RWPE2 (cell line): Measurements from ENCODE around the gene ACSBG1.

Experiments
- ATAC-seq: fragments of 200-7000 bp; cut with Tn5 transposase; 3 replicates; pipeline ENCODE4 v1.9.1; 2021; ENCODE audit warnings: low read depth
- DNase-seq: peaks from one replicate; pipeline ENCODE4 v3.0.0-alpha.2; 2020; ENCODE audit warnings: low spot score
- H3K27ac ChIP-seq: fragments of 450-650 bp; 2 replicates; pipeline ENCODE4 v1.5.1; 2017; ENCODE audit warnings: mild to moderate bottlenecking; ENCODE audit not compliant: poor library complexity, severe bottlenecking
- H3K27me3 ChIP-seq: fragments of 250-450 bp; sonication (Bioruptor Pico); 2 replicates; pipeline ENCODE4 v1.5.1; 2021; ENCODE audit warnings: mild to moderate bottlenecking, moderate library complexity; ENCODE audit not compliant: insufficient read depth, poor library complexity, severe bottlenecking
- H3K36me3 ChIP-seq: fragments of 250-450 bp; sonication (Bioruptor Pico); 2 replicates; pipeline ENCODE4 v1.5.1; 2020; ENCODE audit warnings: low read depth, mild to moderate bottlenecking, moderate library complexity
- H3K4me1 ChIP-seq: fragments of 250-450 bp; sonication (Bioruptor Pico); 2 replicates; pipeline ENCODE4 v1.5.1; 2021; ENCODE audit warnings: mild to moderate bottlenecking, moderate library complexity; ENCODE audit not compliant: insufficient read depth, poor library complexity, severe bottlenecking
- H3K4me3 ChIP-seq: fragments of 250-450 bp; sonication (Bioruptor Pico); 2 replicates; pipeline ENCODE4 v1.5.1; 2021; ENCODE audit warnings: mild to moderate bottlenecking, moderate library complexity; ENCODE audit not compliant: severe bottlenecking
- H3K9me3 ChIP-seq: fragments of 250-450 bp; sonication (Bioruptor Pico); 2 replicates; pipeline ENCODE4 v1.5.1; 2021; ENCODE audit warnings: mild to moderate bottlenecking, moderate library complexity; ENCODE audit not compliant: severe bottlenecking
- CTCF ChIP-seq: fragments of 450-650 bp; IDR thresholded peaks from one replicate; pipeline ENCODE4 v1.5.1; 2017; ENCODE audit warnings: mild to moderate bottlenecking, moderate library complexity; ENCODE audit not compliant: poor library complexity, severe bottlenecking

ACSBG1 gene

GRCh38 chr15:78206326-78207109, 27.8 kb downstream of the ACSBG1 start:
- TF ChIP-seq CTCF: no peak
- no peaks in the 10 kb centered on the region for H3K4me1 ChIP-seq
- no peak overlapping the region for H3K4me3 ChIP-seq
- peak; percentile 54 for DNase-seq
- H3K27me3 ChIP-seq: no peaks in the 10 kb centered on the region
- peak; percentile 35; the same call in 1 of the 3 replicates for ATAC-seq
- H3K27ac ChIP-seq: no peak overlapping the region
- H3K9me3 ChIP-seq: no peaks in the 10 kb centered on the region
- no peaks in the 10 kb centered on the region for H3K36me3 ChIP-seq

- Histone ChIP-seq H3K27me3 (no peaks in the 10 kb centered on the region), H3K36me3 (no peaks in the 10 kb centered on the region), H3K27ac (no peak overlapping the region), H3K9me3 (no peaks in the 10 kb centered on the region), H3K4me1 (no peaks in the 10 kb centered on the region), H3K4me3 (no peak overlapping the region)
- ATAC-seq: no peak
- TF ChIP-seq CTCF: no peak
- DNase-seq: peak; percentile 66
Observed at GRCh38 chr15:78205856-78206255, 28.5 kb downstream of the ACSBG1 start.

GRCh38 chr15:78205337-78205736, 29.0 kb downstream of the ACSBG1 start:
- Histone ChIP-seq H3K27ac (no peak overlapping the region), H3K4me1 (no peaks in the 10 kb centered on the region), H3K4me3 (no peak overlapping the region), H3K9me3 (no peaks in the 10 kb centered on the region), H3K27me3 (no peaks in the 10 kb centered on the region), H3K36me3 (no peaks in the 10 kb centered on the region)
- DNase-seq (no peak), ATAC-seq (no peak)
- no peak for TF ChIP-seq CTCF

GRCh38 chr15:78204351-78205309, 29.7 kb downstream of the ACSBG1 start:
- no peak for TF ChIP-seq CTCF
- DNase-seq: peak; percentile 52
- no peak overlapping the region for H3K4me3 ChIP-seq
- no peak overlapping the region for H3K27ac ChIP-seq
- ATAC-seq: no peak
- no peaks in the 10 kb centered on the region for H3K9me3 ChIP-seq
- no peaks in the 10 kb centered on the region for H3K4me1 ChIP-seq
- no peaks in the 10 kb centered on the region for H3K36me3 ChIP-seq
- H3K27me3 ChIP-seq: no peaks in the 10 kb centered on the region
